HG03064 (cell line): ENCODE measurements around the gene FTSJ3.
"Not testable (repeated sequence)": the region's sequence is repeated elsewhere in the genome, so short reads cannot be mapped to it uniquely, and the experiment has no call there.

Source experiments
- ATAC-seq: cut with Tn5 transposase; IDR thresholded peaks from one replicate; pipeline ENCODE4 v1.9.1; 2021; ENCODE audit warnings: low read depth; ENCODE audit not compliant: unreplicated experiment

The FTSJ3 gene

GRCh38 chr17:63843910-63844677 is 16.6 kb upstream of the FTSJ3 start:
- ATAC-seq, result no peak

DNA sequence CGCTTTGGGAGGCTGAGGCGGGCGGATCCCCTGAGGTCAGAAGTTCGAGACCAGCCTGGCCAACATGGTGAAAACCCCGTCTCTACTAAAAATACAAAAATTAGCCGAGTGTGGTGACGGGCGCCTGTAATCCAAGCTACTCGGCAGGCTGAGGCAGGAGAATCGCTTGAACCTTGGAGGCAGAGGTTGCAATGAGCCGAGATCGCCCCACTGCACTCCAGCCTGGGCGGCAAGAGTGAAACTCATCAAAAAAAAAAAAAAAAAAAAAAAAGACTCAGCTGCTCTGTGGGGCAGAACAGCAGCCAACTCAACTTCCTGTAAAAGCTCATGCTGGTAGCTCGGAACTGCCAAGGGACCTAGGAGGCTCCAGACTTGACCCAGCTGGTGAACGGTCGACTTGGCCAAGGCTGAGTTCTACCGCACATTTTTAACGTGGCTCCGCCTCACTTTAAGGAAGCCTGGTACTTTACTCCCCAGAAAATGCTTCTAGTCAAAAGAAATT is 16.0 kb upstream of the FTSJ3 start:
- not testable (repeated sequence) for ATAC-seq

GRCh38 chr17:63842540-63843386 is 15.3 kb upstream of the FTSJ3 start, which contains the start of gene SMARCD2:
Gene SMARCD2 (minus strand): TSS chr17:63842685. CDS start chr17:63842674, 11 bp downstream.
- peak; percentile 63 for ATAC-seq

GRCh38 chr17:63842173-63842539 is 14.7 kb upstream of the FTSJ3 start:
- ATAC-seq, result peak; percentile 1

DNA sequence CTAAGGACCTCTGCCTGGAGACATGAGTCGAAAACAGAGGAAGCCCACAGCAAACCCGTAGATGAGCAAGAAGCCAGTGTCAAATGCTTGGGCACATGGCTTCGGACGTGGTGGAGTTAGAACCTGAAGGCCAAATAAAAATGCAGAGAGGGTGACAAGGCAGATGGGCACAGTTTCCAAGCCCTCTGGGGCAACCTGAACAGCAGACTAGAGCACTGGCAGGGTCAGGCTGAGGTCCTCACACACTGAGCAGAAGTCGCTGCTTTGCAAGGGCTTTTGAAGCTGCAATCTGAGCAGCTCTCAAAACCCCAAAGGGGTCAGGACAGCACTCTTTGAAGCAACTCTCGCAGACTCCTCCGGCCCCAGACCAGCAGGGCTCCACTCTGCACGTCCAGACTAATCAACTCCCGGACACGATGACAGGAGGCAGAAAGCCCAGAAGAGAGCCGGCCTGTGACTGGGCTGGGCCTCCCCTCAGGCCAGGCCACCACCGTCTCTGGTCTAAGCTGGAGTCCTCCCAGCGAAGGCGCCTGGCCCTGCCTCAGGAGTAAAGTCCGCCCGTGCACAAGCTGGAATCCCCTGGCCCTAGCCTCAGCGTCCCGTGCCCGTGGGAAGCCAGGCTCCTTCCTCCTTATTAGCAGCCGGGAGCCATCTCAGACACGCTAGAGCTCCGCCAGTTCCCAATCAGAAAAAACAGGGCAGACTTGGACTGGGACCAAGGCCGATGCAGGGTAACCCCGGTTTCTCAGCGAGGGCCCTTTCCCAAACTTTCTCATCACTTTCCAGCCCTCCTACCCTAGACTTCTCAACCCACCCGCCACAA is 14.1 kb upstream of the FTSJ3 start:
- ATAC-seq, result no peak

DNA sequence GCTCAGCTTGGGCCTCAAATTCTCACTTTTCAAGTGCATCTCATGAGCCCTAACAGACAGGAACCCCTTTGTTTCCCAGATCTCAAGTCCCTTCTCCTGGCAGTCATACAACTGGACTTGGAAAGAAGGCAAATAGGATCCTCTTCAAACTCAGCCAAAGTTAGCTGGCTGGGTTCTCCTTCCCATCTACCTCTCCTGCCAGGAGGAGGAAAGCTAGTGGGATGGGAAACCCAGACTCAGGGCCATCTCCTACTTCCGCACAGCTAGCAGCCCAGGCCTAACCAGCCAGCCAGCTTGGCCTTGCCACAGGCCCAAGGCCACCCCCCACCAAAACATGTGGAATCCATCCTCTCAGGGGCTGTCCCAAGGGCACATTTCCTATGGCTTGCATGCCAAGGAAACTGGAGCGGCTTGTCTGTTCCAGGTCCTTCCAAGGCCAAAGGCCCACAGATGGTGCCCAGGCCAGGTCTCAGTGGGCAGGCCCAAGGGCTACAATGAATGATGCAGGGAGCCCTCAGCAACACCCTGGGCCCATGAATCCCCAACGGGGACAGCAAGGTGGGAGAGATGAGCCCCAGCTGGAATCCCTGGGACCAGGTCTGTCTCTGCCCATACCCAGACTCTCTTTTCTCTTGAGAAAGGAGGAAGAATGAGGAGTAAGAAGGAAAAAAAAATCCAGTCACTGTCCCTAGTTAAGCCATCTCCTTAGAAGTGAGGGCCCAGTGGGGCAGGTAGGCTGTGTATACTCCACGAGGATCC is 13.3 kb upstream of the FTSJ3 start:
- ATAC-seq, result no peak

- ATAC-seq, result no peak
These were observed 11.2 kb upstream of the FTSJ3 start for GRCh38 chr17:63838631-63839171.

- ATAC-seq, result no peak
These were observed 10.6 kb upstream of the FTSJ3 start for GRCh38 chr17:63837962-63838600.

- no peak for ATAC-seq
These were observed 10.0 kb upstream of the FTSJ3 start for GRCh38 chr17:63837480-63837879.

- no peak for ATAC-seq
These were observed 9.3 kb upstream of the FTSJ3 start for GRCh38 chr17:63836811-63837210.

DNA sequence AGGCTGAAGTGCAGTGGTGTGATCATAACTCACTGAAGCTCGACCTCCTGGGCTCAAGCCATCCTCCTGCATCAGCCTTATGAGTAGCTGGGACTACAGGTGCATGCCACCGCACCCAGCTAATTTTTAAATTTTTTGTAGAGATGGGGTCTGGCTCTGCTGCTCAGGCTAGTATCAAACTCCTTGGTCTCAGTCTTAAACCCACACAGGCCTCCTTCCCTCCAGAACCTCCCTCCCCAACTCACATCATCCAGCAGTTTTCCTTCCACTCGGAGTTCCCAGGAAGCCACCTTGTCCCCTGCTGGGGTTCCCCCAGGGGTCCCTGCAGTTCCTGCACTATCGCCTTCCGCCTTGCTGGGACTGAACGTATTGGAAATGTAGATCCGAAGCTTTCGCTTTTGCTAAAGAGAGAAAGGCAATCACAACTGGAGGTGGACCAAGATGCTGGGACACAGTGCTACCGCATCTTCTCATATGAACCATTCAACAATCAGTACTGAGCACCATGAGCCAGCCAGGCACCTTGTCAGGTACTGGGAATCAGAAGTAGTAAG is 7.8 kb upstream of the FTSJ3 start:
- ATAC-seq, result no peak

- ATAC-seq, result no peak
These were observed 7.1 kb upstream of the FTSJ3 start for GRCh38 chr17:63834431-63835166.

DNA sequence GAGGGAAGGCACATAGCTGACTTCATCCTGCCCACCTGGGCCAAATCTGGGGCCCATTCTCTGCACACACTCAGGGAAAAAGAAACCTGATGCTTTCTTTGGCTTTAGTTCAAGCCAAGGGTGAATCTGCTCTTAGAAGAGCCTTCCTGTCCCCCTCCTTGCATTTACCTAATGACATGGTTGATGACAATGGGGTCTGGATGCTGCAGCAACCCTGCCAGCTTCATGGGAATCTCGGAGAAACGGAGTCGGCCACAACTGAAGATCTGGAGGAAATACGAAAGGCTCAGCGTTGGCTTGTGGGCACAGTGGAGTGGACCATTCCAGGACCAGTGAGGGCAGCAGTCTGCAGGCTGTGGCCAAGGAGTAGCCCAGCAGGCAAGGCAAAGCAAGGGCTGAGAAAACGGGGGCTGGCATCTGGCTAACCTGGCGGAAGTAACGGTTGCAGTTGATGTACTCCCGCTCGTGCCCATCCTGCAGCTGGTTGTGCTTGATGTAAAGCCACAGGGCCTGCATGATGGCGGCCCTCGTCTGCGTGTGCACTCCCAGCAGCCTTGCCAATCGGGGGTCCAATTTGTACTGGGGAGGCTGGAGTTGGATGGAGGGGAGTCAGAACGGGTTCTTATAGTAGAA is 6.4 kb upstream of the FTSJ3 start:
- ATAC-seq, result no peak

GRCh38 chr17:63833026-63833740 is 5.7 kb upstream of the FTSJ3 start:
- ATAC-seq, result no peak

DNA sequence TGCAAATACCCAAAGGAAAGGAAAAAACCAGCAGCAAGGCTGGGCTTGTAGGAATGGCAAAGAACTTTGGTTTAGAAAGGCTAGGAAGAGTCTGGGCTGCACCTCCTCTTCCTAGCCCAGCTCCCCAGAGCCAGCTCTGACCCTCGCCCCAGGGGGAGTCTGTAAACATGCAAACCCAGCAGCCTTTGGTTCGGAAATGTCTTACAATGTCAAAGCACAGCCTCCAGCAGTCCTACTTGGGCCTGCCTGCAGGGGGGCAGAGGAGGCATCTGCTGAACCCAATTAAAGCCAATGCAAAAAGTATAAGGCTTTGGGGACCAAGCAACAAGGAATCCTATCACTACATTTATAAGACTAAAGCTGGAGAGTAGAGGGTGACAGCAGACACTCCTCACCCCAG is 5.0 kb upstream of the FTSJ3 start:
- no peak for ATAC-seq

DNA sequence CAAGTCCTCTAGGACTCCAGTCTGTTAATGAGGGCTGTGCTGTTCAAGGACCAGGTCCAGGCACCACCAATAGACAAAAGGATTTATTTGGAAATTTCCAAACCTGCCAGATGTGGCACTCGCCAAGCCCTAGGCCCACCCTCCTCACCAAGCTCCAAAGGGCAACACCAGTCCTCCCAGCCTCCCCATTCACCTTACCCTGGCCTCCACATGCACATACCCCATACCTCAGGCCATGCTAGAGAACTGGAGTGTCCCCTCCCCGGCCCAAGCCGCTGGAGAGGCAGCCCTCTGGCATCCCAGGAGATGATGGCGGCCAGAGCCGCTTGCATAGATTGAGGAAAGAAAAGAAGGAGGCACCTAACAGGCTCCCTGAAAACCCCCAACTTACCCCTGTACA is 4.6 kb upstream of the FTSJ3 start:
- ATAC-seq, result no peak

DNA sequence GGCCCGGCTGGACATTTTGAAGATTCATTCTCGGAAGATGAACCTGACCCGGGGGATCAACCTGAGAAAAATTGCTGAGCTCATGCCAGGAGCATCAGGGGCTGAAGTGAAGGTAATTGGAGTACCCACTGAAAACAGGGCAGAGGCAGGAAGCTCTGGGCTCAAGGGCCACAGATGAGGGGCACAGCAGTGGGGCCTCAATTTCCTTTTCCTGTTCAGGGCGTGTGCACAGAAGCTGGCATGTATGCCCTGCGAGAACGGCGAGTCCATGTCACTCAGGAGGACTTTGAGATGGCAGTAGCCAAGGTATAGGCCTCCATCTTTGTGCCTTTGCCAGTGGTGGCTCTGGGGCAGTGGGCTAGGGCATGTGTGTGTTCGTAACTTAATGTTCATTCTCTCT is 4.0 kb upstream of the FTSJ3 start:
- no peak for ATAC-seq
